ENCODE data around the gene UTS2R. TPM values are rescaled to one million over a fixed set of nuclear protein-coding genes. Genes with fewer than 3 reads are reported as not detected.
"Not testable (repeated sequence)": the region's sequence is repeated elsewhere in the genome, so short reads cannot be mapped to it uniquely, and the experiment has no call there.

The UTS2R gene
- total RNA-seq, 1 experiment from 2014 or later = not detected

DNA sequence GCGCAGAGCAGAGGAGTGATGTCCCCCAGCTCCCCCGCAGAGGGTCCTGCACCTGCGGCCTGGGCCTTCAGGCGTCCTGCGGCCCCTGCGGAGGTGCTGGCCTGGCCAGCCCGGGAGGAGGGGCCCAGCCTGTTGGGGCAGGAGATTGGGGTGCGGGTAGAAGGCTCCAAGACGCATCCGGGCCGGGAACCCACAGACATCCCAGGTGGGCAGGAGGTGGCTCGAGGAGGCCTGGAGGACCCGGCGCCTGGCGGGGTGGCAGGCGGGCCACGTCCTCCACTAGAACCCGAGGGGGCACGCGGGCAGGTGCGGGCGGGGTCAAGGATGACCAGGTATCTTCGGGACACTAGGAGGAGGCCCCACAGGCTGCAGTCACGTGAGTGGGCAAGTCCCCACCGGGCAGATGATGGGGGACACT is 37.4 kb upstream of the UTS2R start:
- no peak for DNase-seq (ENCODE audit: low read depth)

- DNase-seq (ENCODE audit: low read depth) = no peak
Measured at GRCh38 chr17:82334622-82335394, 36.8 kb upstream of the UTS2R start.

DNA sequence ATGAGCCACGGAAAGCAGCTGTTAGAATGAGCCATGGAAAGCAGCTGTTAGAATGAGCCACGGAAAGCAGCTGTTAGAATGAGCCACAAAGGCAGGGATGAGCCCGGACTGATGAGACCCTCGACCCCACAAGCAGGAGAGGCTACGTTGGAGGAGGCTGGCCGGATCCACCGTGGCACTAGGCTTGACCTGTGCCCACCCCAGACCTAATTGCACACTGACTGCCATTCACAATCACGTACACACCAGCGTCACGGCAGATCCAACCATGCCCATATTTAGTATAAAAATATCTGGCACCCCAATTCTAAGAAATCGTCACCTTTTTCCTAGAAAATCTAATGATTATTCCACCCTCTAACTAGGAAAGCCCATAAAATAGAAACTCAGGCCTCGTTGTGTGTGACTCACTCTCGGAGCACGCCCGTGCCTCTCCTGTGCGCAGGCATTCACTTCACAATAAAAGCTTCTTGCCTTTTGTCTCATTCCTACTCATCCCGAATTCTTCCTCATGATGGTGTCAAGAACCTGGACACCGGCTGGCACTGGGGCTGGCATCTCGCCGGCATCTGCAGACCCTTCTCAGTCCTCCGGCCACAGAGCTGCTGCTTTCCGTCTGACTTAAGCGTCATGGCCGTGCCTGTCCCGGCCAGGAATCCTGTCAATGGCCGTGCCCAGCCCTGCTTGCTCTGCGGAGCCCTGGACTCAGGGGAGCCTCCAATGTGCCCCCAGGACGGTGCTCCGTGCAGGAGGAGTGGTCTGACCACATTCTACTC is 32.5 kb upstream of the UTS2R start:
- DNase-seq (ENCODE audit: low read depth) = peak; percentile 90

DNA sequence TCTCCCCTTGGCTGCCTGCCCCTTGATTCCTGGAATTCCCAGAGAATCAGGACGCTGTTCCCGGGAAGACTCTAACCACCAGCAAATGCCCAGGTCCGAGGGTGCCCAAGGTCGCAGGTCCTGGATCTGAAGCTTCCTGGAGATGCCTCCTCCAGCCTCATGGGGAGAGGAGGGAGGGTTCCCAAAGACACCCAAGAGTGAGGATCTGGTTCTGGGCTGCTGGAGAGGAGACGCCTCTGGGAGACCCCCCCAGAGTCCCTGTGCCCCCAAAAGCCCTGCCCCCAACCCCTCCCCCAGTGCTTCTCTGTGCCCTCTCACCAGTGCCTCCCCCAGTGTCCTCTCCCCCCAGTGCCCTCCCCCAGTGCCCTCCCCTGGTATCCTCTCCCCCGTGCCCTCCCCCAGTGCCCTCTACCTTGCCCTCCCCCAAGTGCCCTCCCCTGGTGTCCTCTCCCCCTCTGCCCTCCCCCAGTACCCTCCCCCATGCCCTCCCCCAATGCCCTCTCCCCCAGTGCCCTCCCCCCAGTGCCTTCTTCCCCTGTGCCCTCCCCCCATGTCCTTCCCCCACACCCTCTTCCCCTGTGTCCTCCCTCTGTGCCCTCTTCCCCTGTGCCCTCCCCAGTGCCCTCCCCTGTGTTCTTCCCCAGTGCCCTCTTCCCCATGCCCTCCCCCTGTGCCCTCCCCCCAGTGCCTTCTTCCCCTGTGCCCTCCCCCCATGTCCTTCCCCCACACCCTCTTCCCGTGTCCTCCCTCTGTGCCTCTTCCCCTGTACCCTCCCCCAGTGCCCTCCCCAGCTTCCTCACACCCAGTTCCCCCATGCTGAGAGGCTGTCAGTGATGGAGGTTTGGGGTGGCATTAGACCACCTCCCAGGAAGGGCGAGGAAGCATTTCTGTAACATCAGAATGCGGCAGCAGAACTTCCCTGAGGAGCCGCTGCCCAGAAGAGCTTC is 31.7 kb upstream of the UTS2R start:
- no peak for DNase-seq (ENCODE audit: low read depth)

GRCh38 chr17:82342361-82343079 is 29.0 kb upstream of the UTS2R start:
- no peak for DNase-seq (ENCODE audit: low read depth)

GRCh38 chr17:82343560-82343959 is 28.0 kb upstream of the UTS2R start:
- no peak for DNase-seq (ENCODE audit: low read depth)

- no peak for DNase-seq (ENCODE audit: low read depth)
Measured at GRCh38 chr17:82344175-82344907, 27.2 kb upstream of the UTS2R start.

DNA sequence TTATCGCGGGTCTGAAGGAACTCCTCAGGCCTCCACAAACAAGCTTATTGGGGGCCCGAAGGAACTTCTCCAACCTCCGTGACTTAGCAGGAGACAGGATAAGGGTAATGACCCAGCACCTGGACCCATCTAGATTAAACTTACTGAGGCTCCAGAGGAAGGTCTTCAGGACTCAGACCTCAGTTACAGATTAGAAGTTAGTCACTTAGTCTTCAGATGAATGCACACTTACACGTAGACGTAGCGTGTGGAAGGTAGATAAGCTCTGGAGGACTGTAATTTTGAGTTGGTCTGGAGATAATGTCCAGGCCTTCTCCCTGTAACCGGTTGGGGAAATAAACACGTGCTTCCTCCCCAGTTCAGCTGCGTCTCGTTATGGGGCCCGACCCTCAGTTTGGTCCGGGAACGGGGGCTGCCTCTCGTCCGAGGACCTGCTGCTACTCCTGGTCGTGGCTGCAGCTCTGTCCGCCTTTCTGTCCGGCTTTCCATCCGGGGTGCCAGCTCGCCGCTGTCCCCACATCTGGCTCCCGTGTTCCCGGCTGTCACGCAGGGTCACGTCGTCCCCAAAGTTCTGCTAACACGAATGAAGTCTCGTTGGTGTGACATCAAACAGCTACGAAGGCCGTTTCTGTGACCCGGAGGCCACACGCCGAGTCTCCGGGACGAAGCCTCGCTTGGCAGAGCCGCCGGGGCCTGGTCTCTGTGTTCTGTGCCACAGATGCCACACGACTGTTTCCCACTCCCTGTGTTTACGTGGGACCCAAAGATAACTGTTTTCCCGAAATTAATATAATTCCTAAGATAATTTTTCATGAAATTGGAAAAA is 26.2 kb upstream of the UTS2R start:
- DNase-seq (ENCODE audit: low read depth) = no peak

DNA sequence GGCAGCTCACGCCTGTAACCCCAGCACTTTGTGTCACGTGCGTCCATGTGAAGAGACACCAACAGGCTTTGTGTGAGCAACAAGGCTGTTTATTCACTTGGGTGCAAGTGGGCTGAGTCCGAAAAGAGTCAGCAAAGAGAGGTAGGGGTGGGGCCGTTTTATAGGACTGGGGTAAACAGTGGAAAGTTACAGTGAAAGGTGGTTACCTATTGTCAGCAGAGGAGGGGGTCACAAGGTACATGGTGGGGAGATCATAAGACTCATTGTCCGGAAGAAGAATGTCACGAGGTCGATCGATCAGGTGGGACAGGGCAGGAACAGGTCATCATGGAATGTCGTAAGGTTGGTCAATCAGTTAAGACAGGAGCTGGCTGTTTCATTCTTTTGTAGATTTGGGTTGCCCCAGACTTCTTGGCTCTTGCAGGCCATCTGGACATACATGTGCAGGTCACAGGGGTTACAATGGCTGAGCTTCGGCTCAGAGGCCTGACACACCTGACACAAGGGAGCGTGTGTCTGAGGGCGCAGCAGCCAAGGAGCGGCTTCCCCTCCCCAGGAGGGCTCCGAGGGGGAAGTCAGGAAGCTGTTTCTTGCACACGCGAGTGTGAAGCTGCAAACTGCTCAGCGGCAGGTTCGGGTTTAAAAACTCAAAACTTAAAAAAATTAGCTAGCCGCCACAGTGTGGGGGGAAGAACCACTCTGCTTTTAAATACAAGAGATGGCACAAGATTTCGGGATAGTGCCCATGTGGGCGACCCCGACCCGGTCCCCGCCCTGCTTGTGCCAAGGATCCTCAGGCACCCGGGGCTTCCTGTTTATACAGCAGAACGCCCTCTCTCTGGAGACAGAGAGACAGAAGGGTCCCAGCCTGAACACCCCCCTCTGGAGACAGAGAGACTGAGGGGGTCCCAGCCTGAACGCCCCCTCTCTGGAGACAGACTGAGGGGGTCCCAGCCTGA is 24.9 kb upstream of the UTS2R start:
- DNase-seq (ENCODE audit: low read depth) = no peak

DNA sequence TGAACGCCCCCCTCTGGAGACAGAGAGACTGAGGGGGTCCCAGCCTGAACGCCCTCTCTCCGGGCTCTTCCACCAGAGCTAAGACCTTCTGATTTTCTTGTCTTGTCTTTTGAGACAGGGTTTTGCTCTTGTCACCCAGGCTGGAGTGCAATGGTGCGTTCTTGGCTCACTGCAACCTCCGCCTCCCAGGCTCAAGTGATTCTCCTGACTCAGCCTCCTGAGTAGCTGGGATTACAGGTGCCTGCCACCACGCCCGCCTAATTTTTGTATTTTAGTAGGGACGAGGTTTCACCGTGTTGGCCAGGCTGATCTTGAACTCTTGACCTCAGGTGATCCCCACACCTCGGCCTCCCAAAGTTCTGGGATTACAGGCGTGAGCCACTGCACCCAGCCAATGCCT is 23.6 kb upstream of the UTS2R start:
- DNase-seq (ENCODE audit: low read depth) = not testable (repeated sequence)

DNA sequence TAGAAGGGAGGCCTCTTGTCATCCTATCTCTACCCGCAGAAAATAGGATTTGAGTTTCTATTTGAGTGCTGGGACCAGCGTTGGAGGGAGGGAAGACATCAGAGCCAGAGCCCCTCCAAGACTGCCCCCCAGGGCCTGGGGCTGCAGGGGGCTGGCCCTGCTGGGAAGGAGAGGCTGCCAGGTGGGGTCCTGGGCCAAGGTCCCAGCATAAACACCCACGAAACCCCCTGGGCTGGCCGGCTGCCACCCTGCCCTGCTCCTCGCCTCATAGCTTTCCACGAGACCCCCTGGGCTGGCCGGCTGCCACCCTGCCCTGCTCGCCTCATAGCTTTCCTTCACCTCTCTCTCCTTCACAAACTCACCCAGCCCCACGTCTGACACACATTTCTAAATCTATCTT is 23.1 kb upstream of the UTS2R start:
- no peak for DNase-seq (ENCODE audit: low read depth)

DNA sequence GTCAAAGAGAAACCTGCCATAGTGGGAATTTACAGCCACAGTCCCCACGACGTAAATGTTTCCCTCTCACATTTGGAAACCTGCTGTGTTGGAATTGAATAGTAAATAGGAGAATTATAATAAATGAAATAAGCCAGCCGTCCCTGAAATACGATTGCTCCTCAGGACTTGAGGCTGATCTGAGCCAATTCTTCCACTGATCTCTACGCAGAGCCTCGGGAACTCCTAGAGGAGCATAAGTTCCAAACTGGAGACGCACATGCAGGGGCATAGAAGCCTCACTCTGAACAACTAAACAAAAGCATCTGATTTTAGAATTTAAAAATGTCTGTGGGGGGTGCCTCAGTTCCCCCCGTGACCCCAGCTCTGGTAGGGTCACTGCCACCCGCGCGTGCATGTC is 22.7 kb upstream of the UTS2R start:
- DNase-seq (ENCODE audit: low read depth) = no peak

GRCh38 chr17:82349287-82349701 is 22.3 kb upstream of the UTS2R start:
- DNase-seq (ENCODE audit: low read depth) = no peak

GRCh38 chr17:82350182-82351030 is 21.2 kb upstream of the UTS2R start:
- peak; percentile 58 for DNase-seq (ENCODE audit: low read depth)

DNA sequence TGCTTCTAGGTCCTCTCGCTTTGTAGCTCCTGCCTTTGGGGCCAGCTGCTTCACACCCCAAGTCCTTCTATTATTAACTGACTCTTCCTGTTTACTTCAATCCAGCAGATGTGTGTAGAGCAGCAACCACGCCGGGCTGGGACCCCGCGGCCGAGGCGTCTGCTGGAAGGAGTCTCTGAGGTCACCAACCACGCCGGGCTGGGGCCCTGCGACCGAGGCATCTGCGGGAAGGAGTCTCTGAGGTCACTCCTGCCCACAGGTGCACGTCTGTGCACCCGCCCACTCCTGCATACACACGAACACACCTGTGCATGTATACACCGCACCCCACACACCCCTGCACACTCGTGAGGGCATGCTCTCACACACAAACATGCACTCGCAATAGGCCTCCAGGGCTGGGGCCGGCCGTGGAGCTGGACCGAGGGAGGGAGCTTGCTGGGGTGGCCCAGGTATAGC is 20.3 kb upstream of the UTS2R start:
- no peak for DNase-seq (ENCODE audit: low read depth)

- peak; percentile 77 for DNase-seq (ENCODE audit: low read depth)
Measured at GRCh38 chr17:82351713-82352488, 19.7 kb upstream of the UTS2R start.
